A549 (cell line): ENCODE measurements around the gene NR5A2.

Source experiments
- CTCF ChIP-seq: fragments of >200 bp; sonication (Bioruptor Twin); formaldehyde crosslinking; IDR thresholded peaks from 3 replicates; pipeline ENCODE4 v1.5.1; 2016
- EP300 ChIP-seq, 2 experiments: fragments of >200 bp; sonication (Bioruptor Twin); formaldehyde crosslinking; IDR thresholded peaks; 2 replicates in 1 of 2; 3 replicates in 1 of 2; pipeline ENCODE4 v1.6.1; 2016 to 2017
- FOSL2 ChIP-seq, 2 experiments: fragments of 450-650 bp in 1 of 2; fragments of >200 bp in 1 of 2; sonication (Bioruptor Twin) in 1 of 2; formaldehyde crosslinking; IDR thresholded peaks; 2 replicates each; pipeline versions ENCODE4 v1.5.0 to v1.6.1; 2016 to 2020; ENCODE audit warnings: mild to moderate bottlenecking in 1 of 2, moderate library complexity in 1 of 2
- HOXB5 ChIP-seq: fragments of 250-450 bp; sonication (Bioruptor Pico); IDR thresholded peaks from 2 replicates; pipeline ENCODE4 v1.5.0; 2020; ENCODE audit warnings: mild to moderate bottlenecking, moderate library complexity
- JUNB ChIP-seq: fragments of >200 bp; sonication (Bioruptor Twin); formaldehyde crosslinking; IDR thresholded peaks from 2 replicates; pipeline ENCODE4 v1.6.1; 2016
- KDM1A ChIP-seq: fragments of 200-600 bp; sonication (generic); IDR thresholded peaks from 2 replicates; pipeline ENCODE4 v1.6.1; 2016; ENCODE audit warnings: low read depth, mild to moderate bottlenecking
- NFE2L2 ChIP-seq: fragments of 150-350 bp; conservative IDR thresholded peaks from 2 replicates; pipeline ENCODE4 v1.6.1; 2014; ENCODE audit warnings: low read length
- NR3C1 ChIP-seq: fragments of >200 bp; sonication (Bioruptor Twin); formaldehyde crosslinking; IDR thresholded peaks from 3 replicates; pipeline ENCODE4 v1.6.1; 2017
- TP53 ChIP-seq: fragments of 250-450 bp; sonication (Bioruptor Pico); IDR thresholded peaks from 2 replicates; pipeline ENCODE4 v1.5.0; 2021; ENCODE audit warnings: mild to moderate bottlenecking, moderate library complexity
- TF ChIP-seq, protein P1 (sequence below): fragments of 250-450 bp; sonication (Bioruptor Pico); IDR thresholded peaks from 2 replicates; pipeline ENCODE4 v1.5.0; 2020; ENCODE audit warnings: low read depth, mild to moderate bottlenecking, moderate library complexity
- TF ChIP-seq, protein P2 (sequence below): fragments of 200-600 bp; sonication (generic); IDR thresholded peaks from 2 replicates; pipeline ENCODE4 v1.6.1; 2016; ENCODE audit warnings: antibody characterized with exemption, mild to moderate bottlenecking, moderate library complexity

- TF ChIP-seq NR3C1, result no peak
- TF ChIP-seq HOXB5 (CRISPR knock-in tag), result no peak
- TF ChIP-seq JUNB, result no peak
- TF ChIP-seq, protein P1, sequence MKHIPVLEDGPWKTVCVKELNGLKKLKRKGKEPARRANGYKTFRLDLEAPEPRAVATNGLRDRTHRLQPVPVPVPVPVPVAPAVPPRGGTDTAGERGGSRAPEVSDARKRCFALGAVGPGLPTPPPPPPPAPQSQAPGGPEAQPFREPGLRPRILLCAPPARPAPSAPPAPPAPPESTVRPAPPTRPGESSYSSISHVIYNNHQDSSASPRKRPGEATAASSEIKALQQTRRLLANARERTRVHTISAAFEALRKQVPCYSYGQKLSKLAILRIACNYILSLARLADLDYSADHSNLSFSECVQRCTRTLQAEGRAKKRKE (CRISPR knock-in tag), result no peak
- no peak for TF ChIP-seq EP300 (IDR thresholded peaks at IDR 0.05)
- TF ChIP-seq TP53 (CRISPR knock-in tag), result no peak
- TF ChIP-seq CTCF, result no peak
- no peak for TF ChIP-seq FOSL2 (IDR thresholded peaks at IDR 0.05)
- no peak for TF ChIP-seq FOSL2 (CRISPR knock-in tag; IDR thresholded peaks at IDR 0.05)
- TF ChIP-seq NFE2L2, result no peak
- no peak for TF ChIP-seq KDM1A
- TF ChIP-seq, protein P2, sequence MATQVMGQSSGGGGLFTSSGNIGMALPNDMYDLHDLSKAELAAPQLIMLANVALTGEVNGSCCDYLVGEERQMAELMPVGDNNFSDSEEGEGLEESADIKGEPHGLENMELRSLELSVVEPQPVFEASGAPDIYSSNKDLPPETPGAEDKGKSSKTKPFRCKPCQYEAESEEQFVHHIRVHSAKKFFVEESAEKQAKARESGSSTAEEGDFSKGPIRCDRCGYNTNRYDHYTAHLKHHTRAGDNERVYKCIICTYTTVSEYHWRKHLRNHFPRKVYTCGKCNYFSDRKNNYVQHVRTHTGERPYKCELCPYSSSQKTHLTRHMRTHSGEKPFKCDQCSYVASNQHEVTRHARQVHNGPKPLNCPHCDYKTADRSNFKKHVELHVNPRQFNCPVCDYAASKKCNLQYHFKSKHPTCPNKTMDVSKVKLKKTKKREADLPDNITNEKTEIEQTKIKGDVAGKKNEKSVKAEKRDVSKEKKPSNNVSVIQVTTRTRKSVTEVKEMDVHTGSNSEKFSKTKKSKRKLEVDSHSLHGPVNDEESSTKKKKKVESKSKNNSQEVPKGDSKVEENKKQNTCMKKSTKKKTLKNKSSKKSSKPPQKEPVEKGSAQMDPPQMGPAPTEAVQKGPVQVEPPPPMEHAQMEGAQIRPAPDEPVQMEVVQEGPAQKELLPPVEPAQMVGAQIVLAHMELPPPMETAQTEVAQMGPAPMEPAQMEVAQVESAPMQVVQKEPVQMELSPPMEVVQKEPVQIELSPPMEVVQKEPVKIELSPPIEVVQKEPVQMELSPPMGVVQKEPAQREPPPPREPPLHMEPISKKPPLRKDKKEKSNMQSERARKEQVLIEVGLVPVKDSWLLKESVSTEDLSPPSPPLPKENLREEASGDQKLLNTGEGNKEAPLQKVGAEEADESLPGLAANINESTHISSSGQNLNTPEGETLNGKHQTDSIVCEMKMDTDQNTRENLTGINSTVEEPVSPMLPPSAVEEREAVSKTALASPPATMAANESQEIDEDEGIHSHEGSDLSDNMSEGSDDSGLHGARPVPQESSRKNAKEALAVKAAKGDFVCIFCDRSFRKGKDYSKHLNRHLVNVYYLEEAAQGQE, result no peak
Measured at GRCh38 chr1:200073286-200073637, 45.8 kb downstream of the NR5A2 start.
